GM18511 (cell line): ENCODE results near the gene CLRN3.

Source experiments
- ATAC-seq: cut with Tn5 transposase; IDR thresholded peaks from one replicate; pipeline ENCODE4 v1.9.1; 2021; ENCODE audit warnings: mild to moderate bottlenecking, moderate library complexity; ENCODE audit not compliant: unreplicated experiment

The CLRN3 gene

DNA sequence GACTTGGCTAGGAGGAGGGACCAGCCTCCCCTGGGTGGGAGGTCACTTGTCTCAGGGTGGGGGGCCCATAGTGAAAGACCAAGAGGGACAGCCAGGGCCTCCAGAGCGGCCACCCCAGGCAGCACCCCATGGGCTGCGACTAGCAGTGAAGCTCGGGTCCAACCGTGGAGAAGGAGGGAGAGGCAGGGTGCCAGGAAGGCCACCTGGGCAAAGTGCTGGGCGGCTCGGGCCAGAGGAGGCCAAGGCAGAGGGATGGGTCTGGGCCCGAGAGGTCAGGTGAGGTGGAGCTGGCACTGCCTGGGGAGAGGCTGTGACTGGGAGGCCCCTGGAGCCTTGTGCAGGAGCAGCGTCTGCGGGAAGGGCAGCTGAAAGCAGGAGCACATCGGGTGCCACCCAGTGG, 41.8 kb downstream of the CLRN3 start:
- ATAC-seq: no peak

DNA sequence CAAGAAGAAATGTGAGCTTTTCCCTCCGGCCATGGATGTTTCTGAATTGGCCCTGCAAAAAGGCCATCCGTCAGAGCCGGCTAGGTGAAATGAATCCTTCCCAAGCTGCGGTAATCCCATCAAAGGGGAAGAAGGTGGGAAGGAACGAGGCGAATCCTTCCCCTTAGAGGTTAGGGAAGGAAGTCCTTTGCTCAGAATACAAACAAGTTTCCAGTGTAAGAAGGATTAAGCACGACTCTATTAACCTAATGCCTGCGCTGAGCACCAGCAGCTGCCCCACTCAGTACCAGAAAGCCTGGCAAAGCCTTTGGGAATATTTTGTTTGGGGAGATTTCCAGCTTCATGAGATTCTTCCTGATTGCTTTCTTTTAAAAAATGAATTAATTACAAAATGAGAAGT, 42.8 kb downstream of the CLRN3 start:
- ATAC-seq: no peak

DNA sequence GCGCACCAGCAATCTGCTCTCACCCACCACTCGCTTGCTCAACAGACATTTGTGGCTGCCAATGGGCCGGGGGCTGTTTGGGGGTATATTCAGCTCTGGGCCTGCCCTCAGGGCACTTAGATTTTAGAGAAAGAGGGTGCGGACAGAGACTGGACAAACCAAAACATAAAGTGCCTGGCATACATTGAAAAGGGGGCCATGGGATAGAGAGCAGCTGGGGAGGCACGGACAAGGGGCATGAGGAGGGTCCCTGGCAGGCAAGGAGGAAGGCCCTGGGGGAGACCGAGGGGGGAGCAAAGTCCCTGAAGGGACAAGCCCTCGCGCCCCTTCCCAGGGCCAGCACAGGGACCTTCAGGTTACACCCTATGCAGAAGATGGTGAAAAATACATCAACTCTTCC, 43.5 kb downstream of the CLRN3 start:
- no peak for ATAC-seq

DNA sequence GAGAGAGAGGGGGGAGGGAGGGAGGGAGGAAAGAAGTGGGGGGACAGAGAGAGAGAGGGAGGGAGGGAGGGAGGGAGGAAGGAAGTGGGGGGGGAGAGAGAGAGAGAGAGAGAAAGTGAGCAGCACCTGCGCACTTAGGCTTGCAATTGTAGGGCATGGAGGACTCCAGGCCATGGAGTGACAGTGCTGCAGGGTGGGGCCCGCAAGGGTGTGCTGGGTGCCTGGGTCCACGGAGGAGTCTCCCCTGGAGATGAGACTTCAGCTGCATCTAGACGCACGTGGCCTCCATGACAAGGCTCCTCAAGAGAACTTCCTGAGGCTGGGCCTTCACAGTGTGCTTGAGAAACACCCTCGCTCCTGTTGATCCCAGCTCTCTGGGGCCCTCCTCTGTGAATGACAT, 44.5 kb downstream of the CLRN3 start:
- ATAC-seq: no peak

DNA sequence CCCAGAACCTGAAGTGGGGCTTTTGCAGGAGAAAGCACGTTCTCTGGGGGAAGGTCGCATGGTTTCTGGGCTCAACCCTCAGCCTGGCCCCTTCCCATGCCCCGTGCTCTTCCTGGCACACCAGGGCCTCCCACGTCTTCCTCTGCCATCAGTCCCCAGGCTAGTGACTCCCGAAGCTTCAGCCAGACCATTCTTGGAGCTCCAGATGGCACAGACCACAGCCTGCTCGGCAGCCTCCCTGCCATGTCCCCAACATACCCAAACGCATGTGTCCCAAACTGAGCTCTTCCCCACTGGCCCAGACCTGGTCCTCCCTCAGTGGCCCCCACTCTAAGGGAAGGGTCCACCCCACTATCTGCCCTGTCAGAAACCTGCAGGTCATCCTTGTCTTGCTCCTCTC, 47.0 kb downstream of the CLRN3 start:
- no peak for ATAC-seq

DNA sequence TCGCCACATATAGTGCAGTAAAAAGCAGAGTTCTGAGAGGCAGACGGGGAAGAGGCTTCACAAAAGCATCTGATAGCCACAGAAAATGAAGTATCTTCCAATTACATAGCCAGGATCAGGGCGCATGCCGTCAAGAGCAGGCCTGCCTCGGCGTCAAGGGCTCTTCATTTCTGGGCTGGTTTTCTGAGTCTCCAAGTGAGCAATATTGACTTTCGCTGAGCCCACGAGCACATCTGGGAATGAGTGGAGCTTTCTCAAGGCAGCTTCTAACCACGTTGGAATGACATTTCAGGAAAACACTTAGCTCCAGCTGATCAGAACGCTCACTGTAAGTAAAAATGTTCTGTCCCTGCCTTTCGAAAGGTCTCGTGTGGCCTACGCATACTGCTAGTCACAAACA, 51.9 kb downstream of the CLRN3 start:
- ATAC-seq: no peak

DNA sequence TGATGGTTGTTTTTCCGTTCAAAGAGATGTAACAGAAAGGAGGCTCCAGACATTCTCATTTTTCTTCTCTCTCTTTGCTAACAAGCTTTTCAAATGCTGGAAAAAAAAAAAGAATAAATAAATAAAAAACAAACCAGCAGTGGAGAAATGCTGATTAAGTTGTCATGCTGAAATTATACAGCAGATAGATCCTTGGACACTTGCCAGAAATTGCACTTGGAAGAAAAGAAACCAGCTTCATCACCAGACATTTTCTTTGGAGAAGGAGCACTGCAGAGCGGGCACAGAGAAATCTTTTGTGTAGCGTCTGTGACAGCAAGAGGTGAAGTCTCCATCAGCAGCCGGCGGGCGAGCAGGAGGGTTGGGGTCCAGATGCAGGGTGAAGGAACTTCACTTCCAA, 55.8 kb downstream of the CLRN3 start:
- ATAC-seq: no peak

DNA sequence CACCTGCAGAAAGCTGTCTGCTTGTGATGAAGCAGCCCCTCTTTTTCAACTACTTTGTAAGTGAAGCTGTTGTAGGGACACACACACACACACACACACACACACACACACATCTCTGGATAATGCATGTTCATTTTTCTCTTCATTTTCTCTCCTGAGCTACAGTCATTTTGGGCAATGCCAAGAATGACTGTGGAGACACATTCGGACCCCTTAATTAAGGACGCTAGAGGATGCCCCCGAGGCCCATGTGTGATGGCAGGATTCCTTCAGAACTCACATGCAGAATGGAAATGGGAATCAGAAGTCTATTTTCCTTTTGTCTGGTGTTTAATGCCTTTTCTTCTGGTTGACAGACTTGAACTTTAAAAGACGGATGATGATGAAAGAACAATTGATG, 56.6 kb downstream of the CLRN3 start:
- no peak for ATAC-seq

DNA sequence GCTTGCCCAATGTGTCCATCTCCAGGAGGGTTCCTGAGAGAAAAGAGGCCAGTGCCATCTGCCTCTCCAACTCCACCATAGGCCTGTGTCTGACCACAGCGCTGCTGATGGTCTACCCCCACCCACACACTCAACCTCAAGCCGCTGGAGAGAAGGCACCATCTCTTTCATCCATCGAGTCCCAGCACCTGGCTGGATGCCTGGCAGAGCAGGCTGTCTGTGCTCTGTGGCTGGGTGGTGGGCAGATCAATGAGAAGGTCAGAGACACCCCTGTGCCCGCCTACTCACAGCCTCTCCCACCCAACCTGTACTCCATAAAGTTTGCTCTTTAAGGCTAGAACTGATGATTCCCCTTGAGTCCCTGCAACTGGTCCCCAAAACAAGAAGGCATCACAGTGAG, 58.0 kb downstream of the CLRN3 start:
- ATAC-seq: no peak

DNA sequence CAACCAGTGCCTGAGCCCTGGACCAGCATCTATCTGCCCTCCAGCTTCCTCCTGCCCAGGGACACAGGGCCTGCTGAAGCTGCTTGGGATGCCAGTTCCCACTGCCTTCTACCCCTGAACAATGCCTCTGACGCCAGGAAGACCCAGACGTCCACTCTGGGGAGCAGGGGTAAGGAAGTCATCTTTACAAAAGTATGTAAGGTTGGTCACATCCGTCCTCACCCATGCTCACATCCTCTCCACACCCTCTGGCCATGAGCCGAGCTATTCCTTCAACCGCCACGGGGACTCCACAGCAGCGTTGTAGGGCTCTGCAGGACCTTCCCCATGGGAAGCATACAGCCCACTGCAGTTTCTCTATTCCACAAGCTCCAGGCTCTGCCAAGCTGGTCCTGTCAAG, 58.5 kb downstream of the CLRN3 start:
- no peak for ATAC-seq

DNA sequence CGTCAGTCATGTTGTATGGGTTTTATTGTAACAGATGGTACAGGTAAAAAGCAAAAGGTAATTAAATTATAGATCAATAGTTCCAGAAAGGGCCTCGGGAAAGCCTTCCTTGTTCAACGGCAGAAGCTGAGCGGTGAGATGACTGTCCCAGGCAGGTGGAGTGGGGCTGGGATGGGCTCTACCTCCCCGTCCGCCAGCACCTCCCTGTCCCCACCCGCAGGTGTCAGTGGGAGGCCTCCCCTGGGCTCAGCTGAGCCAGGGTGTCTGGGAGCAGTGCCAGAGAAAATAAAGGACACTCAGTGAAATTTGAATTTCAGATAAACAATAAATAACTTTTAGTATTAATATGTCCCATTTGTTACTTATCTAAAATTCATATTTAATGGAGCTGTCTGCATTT, 58.9 kb downstream of the CLRN3 start:
- no peak for ATAC-seq

DNA sequence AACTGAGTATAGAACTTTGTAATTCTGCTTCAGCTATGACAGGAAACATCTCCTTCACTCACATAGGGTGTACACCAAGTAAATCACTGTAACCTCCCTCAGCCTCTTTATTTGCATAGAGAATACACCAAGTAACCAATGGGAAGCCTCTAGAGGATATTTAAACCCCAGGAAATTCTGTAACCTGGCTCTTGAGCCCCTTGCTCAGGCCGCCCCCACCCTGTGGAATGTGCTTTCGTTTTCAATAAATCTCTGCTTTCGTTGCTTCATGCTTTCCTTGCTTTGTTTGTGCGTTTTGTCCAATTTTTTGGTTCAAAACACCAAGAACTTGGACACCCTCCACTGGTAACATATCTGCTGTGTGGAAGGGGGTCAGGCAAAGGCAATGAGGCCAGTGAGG, 60.2 kb downstream of the CLRN3 start:
- ATAC-seq: no peak

DNA sequence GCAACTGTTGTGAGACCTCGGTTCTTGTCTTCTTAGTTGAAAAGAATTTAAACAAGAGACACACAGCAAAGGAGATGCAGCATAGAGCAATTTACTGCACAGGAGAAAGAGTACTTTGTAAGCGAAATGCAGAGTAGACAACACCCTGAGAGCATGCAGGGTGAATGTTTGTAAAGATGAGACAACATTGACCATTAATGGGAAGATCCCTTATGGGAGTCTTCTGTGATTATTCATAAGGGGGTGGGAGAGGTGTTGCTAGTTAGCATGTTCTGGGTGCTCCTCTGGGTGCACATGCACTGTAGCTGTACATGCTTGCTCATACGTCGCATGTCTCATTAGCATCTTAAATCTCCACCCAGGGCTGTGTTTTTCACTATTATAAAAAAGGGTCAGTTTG, 62.3 kb downstream of the CLRN3 start:
- ATAC-seq: no peak
